ENCODE data around the gene KLF12. TPM values are rescaled to one million over a fixed set of nuclear protein-coding genes. Genes with fewer than 3 reads are reported as not detected.

The KLF12 gene
- total RNA-seq (95.1 TPM), polyA plus RNA-seq (10 to 100 TPM; 18.7 to 28.9 (median 26.1) TPM)

DNA sequence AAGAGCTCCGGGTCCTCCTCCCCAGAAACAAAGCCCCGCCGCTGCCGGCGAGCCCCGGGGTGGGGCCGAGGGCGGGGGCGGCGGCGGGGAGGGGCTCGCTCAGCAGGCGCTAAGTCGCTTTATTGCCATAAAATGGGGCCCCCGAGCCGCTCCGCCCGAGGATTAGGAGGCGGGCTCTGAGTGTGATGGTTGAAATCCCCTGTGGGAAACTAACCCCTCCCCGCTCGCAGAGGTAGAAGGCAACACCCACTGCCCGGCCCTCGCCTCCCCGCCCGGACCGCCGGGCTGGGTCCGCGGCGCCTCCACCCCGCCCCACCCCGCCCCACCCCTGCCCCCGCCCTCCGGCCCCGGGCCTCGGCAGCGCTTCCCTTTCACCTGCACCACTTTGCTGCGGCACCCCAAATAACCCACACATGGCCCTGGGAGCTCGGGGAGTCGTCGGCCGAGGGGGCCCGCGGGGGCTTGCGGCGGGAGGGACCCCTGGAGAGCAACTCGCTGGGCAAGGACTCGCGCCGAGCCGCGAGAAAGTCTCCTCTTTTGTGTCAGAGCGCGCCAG lies at the start of gene KLF12:
TSS of gene KLF12 (minus strand) at position 184 of the 556 bp plus-strand sequence.
- peaks cover 19 to 37% (median 27%) of the 10 kb centered on the region in 4 donors for H3K4me1 Mint-ChIP-seq
- Histone ChIP-seq H3K4me3 (ENCODE audit: low read depth, low read length) (peak within 1 kb of the TSS; percentile 98), H3K36me3 (ENCODE audit: control insufficient read depth, insufficient read depth, low read length) (no peaks in the 10 kb centered on the region), H3K4me1 (ENCODE audit: control insufficient read depth, insufficient read depth, low read length, poor library complexity, severe bottlenecking) (peaks cover 46% of the 10 kb centered on the region), H3K9me3 (ENCODE audit: control insufficient read depth in 2 of 2, low read length in 2 of 2) (no peaks in the 10 kb centered on the region), H3K27me3 (ENCODE audit: control insufficient read depth, insufficient read depth, low read length) (no peaks in the 10 kb centered on the region), H3K27ac (ENCODE audit: insufficient read depth, low read length, poor library complexity, severe bottlenecking) (peak within 1 kb of the TSS; percentile 93)
- peak; percentile 63 to 69 for ATAC-seq (ENCODE audit: low read depth in 2 of 2)
- H3K4me3 Mint-ChIP-seq: peak within 1 kb of the TSS; percentile 94 to 100 (median 100)
- H3K27ac Mint-ChIP-seq: peak within 1 kb of the TSS; percentile 99 to 100 (median 99)
- no peaks in the 10 kb centered on the region for H3K36me3 Mint-ChIP-seq
- H3K9me3 Mint-ChIP-seq: no peaks in the 10 kb centered on the region
- H3K27me3 Mint-ChIP-seq: peaks cover 16% of the 10 kb centered on the region
- peak; percentile 88 to 94 (median 89) for DNase-seq

DNA sequence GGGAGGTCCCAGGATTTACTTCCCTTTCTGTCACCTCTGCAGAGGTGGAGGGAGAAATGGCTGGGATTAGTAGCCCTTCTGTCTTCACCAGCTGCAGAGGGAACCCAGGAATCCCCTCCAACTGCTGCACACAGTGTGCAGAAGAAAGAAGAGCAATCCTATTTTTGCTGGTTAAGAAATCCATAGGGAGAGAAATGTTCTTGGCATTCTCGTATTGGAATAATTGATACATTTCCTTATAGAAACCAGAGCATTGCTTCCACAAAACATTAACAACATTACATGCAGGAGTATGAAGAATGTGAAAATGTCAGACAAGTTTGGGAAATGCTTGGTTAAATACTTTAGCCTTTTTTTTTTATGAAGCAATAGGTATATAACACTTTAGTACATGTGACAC lies 48.3 kb upstream of the KLF12 start:
- Histone ChIP-seq H3K27me3 (ENCODE audit: control insufficient read depth, insufficient read depth, low read length) (no peaks in the 10 kb centered on the region), H3K4me1 (ENCODE audit: control insufficient read depth, insufficient read depth, low read length, poor library complexity, severe bottlenecking) (no peaks in the 10 kb centered on the region), H3K36me3 (ENCODE audit: control insufficient read depth, insufficient read depth, low read length) (no peaks in the 10 kb centered on the region), H3K9me3 (ENCODE audit: control insufficient read depth in 2 of 2, low read length in 2 of 2) (no peaks in the 10 kb centered on the region), H3K27ac (ENCODE audit: insufficient read depth, low read length, poor library complexity, severe bottlenecking) (no peak overlapping the region), H3K4me3 (ENCODE audit: low read depth, low read length) (no peak overlapping the region)
- ATAC-seq (ENCODE audit: low read depth in 2 of 2) (no peak), DNase-seq (no peak)
- Mint-ChIP-seq H3K4me1 (no peaks in the 10 kb centered on the region), H3K4me3 (no peak overlapping the region), H3K36me3 (no peaks in the 10 kb centered on the region), H3K27ac (no peak overlapping the region), H3K27me3 (peaks cover 13% of the 10 kb centered on the region), H3K9me3 (peaks cover 0 to 1% (median 0%) of the 10 kb centered on the region in 7 donors)

GRCh38 chr13:74174810-74175209 lies 40.6 kb upstream of the KLF12 start:
- Histone ChIP-seq H3K9me3 (ENCODE audit: control insufficient read depth in 2 of 2, low read length in 2 of 2) (no peaks in the 10 kb centered on the region), H3K4me3 (ENCODE audit: low read depth, low read length) (no peak overlapping the region), H3K4me1 (ENCODE audit: control insufficient read depth, insufficient read depth, low read length, poor library complexity, severe bottlenecking) (no peaks in the 10 kb centered on the region), H3K36me3 (ENCODE audit: control insufficient read depth, insufficient read depth, low read length) (no peaks in the 10 kb centered on the region), H3K27me3 (ENCODE audit: control insufficient read depth, insufficient read depth, low read length) (no peaks in the 10 kb centered on the region), H3K27ac (ENCODE audit: insufficient read depth, low read length, poor library complexity, severe bottlenecking) (no peak overlapping the region)
- Mint-ChIP-seq H3K9me3 (peaks cover 0 to 6% (median 0%) of the 10 kb centered on the region in 7 donors), H3K4me3 (no peak overlapping the region), H3K27me3 (peaks cover 14% of the 10 kb centered on the region), H3K4me1 (peaks cover 0 to 5% (median 0%) of the 10 kb centered on the region in 4 donors), H3K36me3 (peaks cover 6% of the 10 kb centered on the region), H3K27ac (peak overlapping the region in 1 of 3 donors; percentile 26)
- DNase-seq (no peak), ATAC-seq (ENCODE audit: low read depth in 2 of 2) (no peak)

DNA sequence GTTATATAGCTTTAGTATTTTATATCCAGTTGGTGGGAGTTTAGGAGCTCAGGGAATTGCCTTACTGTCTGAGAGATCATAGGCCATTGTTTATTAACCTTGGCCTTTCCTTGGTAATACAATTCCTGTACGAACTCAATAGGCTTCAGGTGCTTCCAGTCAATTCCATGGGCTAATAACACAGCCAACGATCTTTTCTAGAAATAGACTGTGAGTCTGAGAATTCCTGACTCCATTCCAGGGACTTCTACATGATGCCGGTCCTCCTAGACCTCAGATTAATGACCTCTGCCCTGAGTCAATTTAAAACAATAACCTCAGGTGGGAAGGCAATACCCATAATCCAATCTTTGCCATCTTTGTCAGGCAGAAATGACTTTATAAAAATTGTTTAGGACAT lies 39.6 kb upstream of the KLF12 start:
- Histone ChIP-seq H3K36me3 (ENCODE audit: control insufficient read depth, insufficient read depth, low read length) (no peaks in the 10 kb centered on the region), H3K27me3 (ENCODE audit: control insufficient read depth, insufficient read depth, low read length) (peaks cover under 1% of the 10 kb centered on the region), H3K4me1 (ENCODE audit: control insufficient read depth, insufficient read depth, low read length, poor library complexity, severe bottlenecking) (no peaks in the 10 kb centered on the region), H3K9me3 (ENCODE audit: control insufficient read depth in 2 of 2, low read length in 2 of 2) (no peaks in the 10 kb centered on the region), H3K27ac (ENCODE audit: insufficient read depth, low read length, poor library complexity, severe bottlenecking) (no peak overlapping the region), H3K4me3 (ENCODE audit: low read depth, low read length) (no peak overlapping the region)
- H3K4me1 Mint-ChIP-seq: peaks cover 0 to 5% (median 0%) of the 10 kb centered on the region in 4 donors
- peaks cover 8% of the 10 kb centered on the region for H3K27me3 Mint-ChIP-seq
- peaks cover 6% of the 10 kb centered on the region for H3K36me3 Mint-ChIP-seq
- DNase-seq (no peak), ATAC-seq (ENCODE audit: low read depth in 2 of 2) (no peak)
- H3K4me3 Mint-ChIP-seq: no peak overlapping the region
- H3K27ac Mint-ChIP-seq: no peak overlapping the region
- H3K9me3 Mint-ChIP-seq: peaks cover 0 to 6% (median 0%) of the 10 kb centered on the region in 7 donors

DNA sequence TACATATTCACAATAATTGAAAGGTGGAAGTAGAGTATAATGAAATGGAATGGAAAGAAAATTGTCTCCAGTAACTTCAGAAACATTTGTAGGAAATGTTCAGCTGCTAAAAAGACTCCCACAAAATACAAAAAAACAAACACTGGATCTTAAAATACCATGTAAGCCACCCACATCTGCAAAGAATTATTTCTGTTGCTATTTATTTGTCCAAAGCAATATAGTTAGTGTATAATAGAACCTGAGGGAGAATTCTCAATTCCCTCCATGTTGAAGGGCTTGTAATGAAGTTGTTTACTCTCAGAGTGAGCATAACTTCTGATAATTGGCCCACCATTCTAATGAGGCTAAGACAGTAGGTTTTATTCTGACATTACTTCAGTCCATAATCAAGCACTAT lies 37.4 kb upstream of the KLF12 start:
- Mint-ChIP-seq H3K9me3 (peaks cover 0 to 1% (median 0%) of the 10 kb centered on the region in 7 donors), H3K4me3 (no peak overlapping the region), H3K4me1 (peaks cover 0 to 5% (median under 1%) of the 10 kb centered on the region in 4 donors), H3K27me3 (peaks cover 11% of the 10 kb centered on the region), H3K36me3 (peaks cover 6% of the 10 kb centered on the region), H3K27ac (no peak overlapping the region)
- Histone ChIP-seq H3K4me1 (ENCODE audit: control insufficient read depth, insufficient read depth, low read length, poor library complexity, severe bottlenecking) (no peaks in the 10 kb centered on the region), H3K27me3 (ENCODE audit: control insufficient read depth, insufficient read depth, low read length) (peaks cover 11% of the 10 kb centered on the region), H3K27ac (ENCODE audit: insufficient read depth, low read length, poor library complexity, severe bottlenecking) (no peak overlapping the region), H3K36me3 (ENCODE audit: control insufficient read depth, insufficient read depth, low read length) (no peaks in the 10 kb centered on the region), H3K4me3 (ENCODE audit: low read depth, low read length) (no peak overlapping the region), H3K9me3 (ENCODE audit: control insufficient read depth in 2 of 2, low read length in 2 of 2) (no peaks in the 10 kb centered on the region)
- ATAC-seq (ENCODE audit: low read depth in 2 of 2) (no peak), DNase-seq (no peak)

DNA sequence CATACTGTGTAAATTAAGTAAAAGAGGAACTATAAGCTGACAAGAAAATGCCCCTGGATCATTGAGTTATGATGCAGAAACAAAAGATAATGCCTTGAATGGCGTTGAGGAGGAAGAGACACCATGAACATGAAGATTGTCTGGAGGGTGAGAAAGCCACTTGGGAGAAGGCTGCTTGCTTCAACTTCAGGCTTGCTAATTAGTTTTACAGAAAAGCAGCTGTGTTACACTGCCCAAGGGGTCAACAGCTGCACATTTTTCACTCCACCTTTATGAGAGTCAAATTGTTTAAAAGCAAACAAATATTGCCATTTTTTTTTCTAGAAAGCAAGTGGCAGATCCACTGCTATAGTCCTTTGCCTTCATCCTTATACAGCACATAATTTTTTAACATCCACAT lies 35.5 kb upstream of the KLF12 start:
- Histone ChIP-seq H3K9me3 (ENCODE audit: control insufficient read depth in 2 of 2, low read length in 2 of 2) (no peaks in the 10 kb centered on the region), H3K4me3 (ENCODE audit: low read depth, low read length) (no peak overlapping the region), H3K27ac (ENCODE audit: insufficient read depth, low read length, poor library complexity, severe bottlenecking) (no peak overlapping the region), H3K36me3 (ENCODE audit: control insufficient read depth, insufficient read depth, low read length) (no peaks in the 10 kb centered on the region), H3K27me3 (ENCODE audit: control insufficient read depth, insufficient read depth, low read length) (peaks cover 11% of the 10 kb centered on the region), H3K4me1 (ENCODE audit: control insufficient read depth, insufficient read depth, low read length, poor library complexity, severe bottlenecking) (no peaks in the 10 kb centered on the region)
- Mint-ChIP-seq H3K36me3 (no peaks in the 10 kb centered on the region), H3K27me3 (peaks cover 16% of the 10 kb centered on the region), H3K4me1 (peaks cover 0 to 5% (median under 1%) of the 10 kb centered on the region in 4 donors), H3K9me3 (peaks cover 0 to 1% (median 0%) of the 10 kb centered on the region in 7 donors), H3K27ac (no peak overlapping the region), H3K4me3 (no peak overlapping the region)
- DNase-seq (no peak), ATAC-seq (ENCODE audit: low read depth in 2 of 2) (no peak)

- peaks cover 19% of the 10 kb centered on the region for H3K27me3 Mint-ChIP-seq
- no peak overlapping the region for H3K27ac Mint-ChIP-seq
- Histone ChIP-seq H3K36me3 (ENCODE audit: control insufficient read depth, insufficient read depth, low read length) (no peaks in the 10 kb centered on the region), H3K4me3 (ENCODE audit: low read depth, low read length) (no peak overlapping the region), H3K4me1 (ENCODE audit: control insufficient read depth, insufficient read depth, low read length, poor library complexity, severe bottlenecking) (no peaks in the 10 kb centered on the region), H3K9me3 (ENCODE audit: control insufficient read depth in 2 of 2, low read length in 2 of 2) (no peaks in the 10 kb centered on the region), H3K27me3 (ENCODE audit: control insufficient read depth, insufficient read depth, low read length) (peaks cover 11% of the 10 kb centered on the region), H3K27ac (ENCODE audit: insufficient read depth, low read length, poor library complexity, severe bottlenecking) (no peak overlapping the region)
- no peak for DNase-seq
- H3K9me3 Mint-ChIP-seq: peaks cover 0 to 1% (median 0%) of the 10 kb centered on the region in 7 donors
- no peak overlapping the region for H3K4me3 Mint-ChIP-seq
- ATAC-seq (ENCODE audit: low read depth in 2 of 2): no peak
- H3K36me3 Mint-ChIP-seq: no peaks in the 10 kb centered on the region
- peaks cover 0 to 3% (median under 1%) of the 10 kb centered on the region in 4 donors for H3K4me1 Mint-ChIP-seq
These were observed 34.1 kb upstream of the KLF12 start for GRCh38 chr13:74168263-74168675.
